CD4-positive, alpha-beta T cell treated with Interferon alpha-2 for 1 hour (primary cell): ENCODE results near the gene FOXO1.
A peak's percentile ranks its signal among the peaks of the same experiment; 100 is the strongest.

Experiments used
- DNase-seq, 2 donors: peaks; one replicate each; pipeline ENCODE4 v3.0.0-alpha.2; 2020 to 2022

Gene FOXO1

DNA sequence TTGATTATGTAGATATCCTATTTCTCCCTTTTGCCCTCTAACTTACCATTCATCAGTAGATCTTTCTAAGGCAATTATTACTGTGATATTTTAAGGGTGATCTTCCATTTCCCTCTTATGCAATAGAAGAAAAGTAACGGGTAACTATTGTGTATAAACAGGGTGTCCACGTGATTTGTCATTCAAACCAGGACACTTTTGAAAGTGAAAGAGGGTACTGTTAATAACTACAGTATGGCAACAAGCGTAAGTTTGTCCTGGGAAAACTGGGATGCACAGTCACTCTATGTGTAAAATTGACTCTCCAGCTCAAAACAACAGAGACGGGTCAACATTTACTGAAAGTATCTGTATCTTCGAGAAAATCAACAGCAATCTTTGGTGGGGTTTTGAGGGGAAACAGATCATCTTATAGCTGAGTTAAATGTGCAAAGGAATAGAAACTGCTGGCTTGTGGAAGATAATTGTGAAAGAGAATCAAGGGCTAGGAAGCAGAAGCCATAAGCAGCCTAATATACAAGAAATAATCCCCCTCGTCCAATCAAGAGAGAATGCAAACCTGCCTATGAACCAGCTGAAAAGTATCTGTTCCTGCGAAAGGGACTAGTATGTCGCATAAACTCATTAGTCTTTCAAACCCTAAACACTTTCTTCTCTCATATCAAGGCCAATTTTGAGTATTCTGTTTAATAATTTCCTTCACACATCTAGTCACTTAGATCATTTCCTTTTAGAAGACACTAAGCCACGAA, 126.7 kb downstream of the FOXO1 start:
- no peak for DNase-seq

DNA sequence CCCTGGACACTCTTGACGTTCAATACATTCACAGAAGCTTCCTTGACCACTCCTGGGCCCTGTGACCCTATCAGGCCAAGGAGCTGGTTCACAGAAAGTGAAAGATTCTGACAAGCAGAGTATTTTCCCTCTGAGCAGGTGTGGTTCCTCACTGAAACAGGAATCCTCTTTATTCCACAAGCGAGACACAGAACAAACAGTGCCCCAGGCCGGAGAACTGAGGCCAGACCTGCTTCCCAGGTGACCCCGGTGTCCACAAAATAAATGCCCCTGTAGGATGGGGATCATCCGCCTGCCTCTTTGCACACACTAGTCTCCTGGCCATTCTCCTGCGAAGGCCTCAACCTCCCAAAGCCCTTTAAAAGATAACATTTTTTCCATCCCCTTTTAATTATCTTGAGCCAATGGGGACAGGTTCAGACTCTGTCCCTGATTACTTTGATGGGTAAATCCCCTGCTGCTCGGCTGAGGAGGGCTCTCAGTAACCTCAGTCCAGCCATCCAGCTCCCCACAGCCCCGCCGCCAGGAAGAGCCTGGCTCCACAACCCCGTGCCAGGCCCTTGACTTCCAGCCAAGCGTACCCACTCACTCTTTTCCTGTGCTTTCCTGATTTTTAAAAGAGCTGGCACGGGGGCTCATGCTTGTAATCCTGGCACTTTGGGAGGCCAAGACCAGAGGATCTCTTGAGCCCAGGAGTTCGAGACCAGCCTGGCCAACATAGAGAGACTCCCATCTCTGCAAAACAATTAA, 129.1 kb downstream of the FOXO1 start:
- DNase-seq: no peak

DNA sequence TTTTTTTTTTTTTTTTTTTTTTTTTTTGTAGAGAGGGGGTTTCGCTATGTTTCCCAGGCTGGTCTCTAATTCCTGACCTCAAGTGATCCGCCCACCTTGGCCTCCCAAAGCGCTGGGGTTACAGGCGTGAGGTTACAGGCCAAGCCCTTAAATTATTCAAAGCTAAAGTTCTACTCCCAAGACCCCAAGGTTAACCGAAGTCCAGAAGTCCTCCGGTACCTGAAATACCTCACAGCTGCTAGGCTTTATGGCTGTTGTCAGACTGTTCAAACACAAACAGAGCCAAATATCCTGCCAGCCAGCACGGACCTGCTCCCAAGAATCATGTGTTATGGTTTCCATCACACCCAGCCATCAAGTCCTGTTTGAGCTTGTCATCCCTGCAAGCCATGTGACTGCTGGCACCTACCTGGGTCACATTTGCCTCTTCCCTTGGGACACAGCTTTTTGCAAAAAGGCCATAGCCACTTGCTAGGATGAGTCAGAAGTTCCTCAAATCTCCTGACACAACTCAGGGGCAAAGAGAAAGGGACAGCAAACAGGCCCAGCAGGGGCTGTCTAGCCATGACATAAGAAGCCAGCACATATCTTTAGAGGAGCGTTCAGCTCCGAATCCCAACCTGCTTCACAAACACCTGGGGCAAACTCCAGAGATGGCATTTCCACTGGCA, 129.9 kb downstream of the FOXO1 start:
- DNase-seq: no peak

DNA sequence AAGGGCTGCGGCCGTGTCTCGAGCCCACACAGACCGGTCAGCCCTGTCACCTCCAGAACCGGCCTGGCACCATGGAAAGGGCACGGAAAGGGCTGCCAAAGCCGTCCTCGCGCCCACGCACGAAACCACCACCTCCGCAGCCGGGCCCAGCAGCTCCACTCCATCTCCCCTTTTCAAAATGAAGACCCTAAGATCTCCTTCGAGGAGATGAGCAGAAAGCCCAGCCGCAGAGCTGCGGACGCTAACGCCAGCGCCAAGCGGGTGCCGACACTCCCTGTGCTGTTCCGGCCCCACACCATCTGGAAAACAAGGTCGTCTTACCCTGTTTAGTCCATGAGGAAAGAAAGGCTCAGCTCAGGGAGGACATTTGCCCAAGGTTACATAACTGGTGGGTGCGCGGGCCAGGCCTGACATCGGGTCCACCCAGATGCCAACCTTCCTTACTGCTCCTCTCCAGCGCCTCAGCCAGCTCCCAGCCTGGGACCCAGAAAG, 131.1 kb downstream of the FOXO1 start:
- no peak for DNase-seq

DNA sequence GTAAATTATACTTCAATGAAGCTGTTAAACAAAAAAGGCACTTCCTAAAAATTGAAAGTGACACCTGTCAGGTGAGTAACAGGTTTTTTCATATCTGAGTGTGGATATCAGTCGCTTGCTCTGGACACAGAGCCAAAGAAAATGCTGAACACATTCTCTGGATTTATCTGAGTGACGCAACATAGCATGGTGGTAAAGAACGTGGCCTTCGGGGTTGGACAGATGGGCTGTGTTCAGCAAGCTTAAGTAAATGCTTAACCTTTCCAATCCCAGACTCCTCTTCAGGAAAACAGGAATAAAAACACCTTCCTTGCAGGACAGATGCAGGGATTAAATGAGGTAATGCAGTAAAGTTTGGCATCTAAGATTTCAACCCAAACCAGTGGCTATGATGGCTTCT, 132.0 kb downstream of the FOXO1 start:
- DNase-seq: no peak

DNA sequence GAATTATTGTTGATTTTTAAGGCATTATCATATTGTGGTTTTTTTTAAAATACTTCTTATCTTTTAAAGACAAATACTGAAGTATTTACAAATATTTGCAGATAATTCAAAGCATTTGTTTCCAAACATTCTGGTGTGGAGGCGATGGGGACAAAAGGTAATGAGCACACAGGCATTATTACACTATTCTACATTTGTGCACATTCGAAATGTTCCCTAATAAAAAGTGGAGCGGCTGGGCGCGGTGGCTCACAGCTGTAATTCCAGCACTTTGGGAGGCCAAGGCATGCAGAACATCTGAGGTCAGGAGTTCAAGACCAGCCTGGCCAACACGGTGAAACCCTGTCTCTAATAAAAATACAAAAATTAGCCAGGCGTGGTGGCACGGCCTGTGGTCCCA, 133.4 kb downstream of the FOXO1 start:
- DNase-seq: no peak

DNA sequence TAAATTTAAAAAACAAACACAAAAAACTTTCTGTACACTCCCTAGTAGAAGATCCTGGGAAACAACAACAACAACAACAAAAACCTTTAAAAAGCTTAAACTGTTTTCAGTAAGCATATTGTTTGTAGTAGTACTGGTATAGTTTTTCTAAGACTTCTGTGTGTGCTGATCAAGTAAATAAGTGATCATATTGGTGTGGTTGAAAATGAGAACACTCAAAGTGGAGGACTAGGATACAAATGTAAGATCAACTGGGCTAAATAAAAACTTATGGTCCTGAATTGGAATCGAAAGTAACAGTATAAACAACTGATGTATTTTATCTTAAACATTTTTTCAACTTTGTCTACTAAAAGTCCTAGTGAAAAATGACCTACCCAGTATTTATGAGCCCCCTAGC, 135.5 kb downstream of the FOXO1 start:
- no peak for DNase-seq

DNA sequence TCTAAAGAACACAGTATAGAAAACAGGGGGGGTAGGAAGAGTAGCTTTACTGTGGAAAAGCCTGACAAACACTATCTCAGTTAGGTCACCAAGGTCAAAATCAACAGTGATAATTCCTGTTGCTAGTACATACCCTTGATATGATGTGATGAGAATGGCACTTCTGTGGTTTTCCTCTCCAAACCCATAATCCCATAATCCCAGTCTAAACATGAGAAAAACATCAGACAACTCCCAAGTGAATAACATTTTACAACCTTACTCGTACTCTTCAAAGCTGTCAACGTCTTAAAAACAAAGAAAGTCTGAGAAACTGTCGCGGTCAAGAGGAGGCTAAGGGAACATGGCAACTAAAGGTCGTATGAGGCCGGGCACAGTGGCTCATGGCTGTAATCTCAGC, 137.6 kb downstream of the FOXO1 start:
- no peak for DNase-seq

DNA sequence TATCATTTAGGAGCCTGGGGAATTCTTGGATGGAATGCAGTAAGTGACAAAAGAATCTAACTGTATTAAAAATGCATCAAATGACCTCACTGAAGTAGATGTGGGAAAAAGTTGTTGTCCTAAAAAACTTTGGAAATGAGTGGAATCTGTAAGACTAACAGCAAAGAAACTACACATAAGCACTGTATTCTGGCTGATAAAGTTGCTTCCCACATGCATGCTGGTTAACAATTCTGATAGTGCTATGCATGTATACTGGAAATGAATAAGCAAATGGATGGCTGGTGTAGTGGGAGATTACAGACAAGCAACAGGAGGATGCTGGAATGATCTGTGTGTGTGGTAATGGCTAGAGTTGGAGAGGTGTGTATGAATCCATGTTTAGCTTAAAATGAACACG, 138.5 kb downstream of the FOXO1 start:
- no peak for DNase-seq

DNA sequence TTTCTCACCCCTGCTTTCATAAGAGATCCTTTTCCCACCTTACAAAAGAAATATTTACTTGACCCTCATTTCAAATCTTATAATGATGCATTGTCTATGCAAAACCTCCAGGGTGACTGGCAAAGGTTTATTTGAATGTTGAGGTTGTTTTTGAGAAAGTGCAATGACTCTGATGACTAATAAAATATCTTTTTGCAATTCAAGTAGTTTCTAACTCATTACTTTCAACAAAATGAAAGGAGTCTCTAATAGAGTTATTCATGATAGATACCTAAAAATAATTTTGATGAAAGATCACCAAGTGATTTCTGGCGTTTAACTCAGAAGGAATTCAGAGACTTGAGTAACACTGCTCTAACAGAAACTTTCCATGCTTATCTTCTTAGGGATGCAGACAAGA, 144.2 kb downstream of the FOXO1 start:
- DNase-seq: no peak

DNA sequence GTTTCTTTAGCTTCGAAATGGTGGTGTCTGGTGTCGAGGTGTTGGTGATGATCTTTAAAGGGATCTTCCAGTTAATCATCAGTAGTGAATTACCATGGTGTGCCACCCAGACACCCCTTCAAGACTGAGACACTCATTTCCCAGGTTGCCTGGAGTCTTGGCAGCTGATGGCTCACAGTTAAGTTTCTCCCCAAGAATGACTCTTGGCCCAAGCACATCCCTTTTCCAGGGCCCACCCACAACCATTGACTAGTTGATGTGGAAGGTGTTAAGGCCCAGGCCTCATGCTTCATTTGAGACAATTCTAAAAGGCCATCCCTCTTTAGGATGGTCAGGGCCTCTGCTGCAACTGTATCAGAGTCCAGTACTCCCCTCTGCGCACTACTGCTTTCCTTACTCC, 145.5 kb downstream of the FOXO1 start:
- no peak for DNase-seq

DNA sequence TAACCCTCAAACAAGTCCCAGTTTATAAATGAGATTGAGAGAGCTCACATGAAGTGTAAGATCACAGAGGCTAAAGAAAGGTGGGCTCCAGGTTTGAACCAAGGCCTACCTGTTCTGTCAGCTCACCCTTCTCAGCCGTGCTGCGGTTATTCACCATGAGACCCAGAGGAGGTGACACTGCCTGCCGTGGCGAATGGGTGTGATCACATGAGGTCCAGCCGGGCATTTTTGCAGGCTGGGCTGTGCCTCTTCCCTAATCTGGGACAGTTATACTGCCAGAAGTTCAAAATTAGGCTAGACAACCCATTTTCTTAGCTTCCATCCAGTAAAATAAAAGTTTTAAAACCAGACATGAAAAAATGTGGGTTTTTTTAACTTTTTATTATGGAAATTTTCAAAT, 146.8 kb downstream of the FOXO1 start:
- DNase-seq: no peak

DNA sequence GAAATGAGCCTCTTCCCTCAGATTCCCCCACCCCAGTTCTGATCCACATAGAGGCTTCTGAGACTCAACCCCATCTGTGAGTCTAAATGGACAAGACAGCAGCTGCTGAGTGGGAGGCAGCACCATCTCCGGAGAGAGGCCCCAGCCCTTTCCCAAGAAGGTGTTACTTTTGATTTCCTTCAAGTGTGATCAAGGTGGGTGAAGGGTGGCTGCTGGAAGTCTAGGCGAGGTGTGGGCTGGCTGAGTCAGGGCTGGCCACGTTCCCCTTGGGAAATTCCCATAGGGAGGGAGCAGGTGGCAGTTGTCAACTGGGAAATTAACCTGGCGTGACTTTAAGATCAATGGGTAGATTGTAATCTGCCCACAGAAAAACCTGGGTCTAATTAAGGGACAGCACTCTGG, 148.0 kb downstream of the FOXO1 start:
- DNase-seq: peak; percentile 21 to 67

DNA sequence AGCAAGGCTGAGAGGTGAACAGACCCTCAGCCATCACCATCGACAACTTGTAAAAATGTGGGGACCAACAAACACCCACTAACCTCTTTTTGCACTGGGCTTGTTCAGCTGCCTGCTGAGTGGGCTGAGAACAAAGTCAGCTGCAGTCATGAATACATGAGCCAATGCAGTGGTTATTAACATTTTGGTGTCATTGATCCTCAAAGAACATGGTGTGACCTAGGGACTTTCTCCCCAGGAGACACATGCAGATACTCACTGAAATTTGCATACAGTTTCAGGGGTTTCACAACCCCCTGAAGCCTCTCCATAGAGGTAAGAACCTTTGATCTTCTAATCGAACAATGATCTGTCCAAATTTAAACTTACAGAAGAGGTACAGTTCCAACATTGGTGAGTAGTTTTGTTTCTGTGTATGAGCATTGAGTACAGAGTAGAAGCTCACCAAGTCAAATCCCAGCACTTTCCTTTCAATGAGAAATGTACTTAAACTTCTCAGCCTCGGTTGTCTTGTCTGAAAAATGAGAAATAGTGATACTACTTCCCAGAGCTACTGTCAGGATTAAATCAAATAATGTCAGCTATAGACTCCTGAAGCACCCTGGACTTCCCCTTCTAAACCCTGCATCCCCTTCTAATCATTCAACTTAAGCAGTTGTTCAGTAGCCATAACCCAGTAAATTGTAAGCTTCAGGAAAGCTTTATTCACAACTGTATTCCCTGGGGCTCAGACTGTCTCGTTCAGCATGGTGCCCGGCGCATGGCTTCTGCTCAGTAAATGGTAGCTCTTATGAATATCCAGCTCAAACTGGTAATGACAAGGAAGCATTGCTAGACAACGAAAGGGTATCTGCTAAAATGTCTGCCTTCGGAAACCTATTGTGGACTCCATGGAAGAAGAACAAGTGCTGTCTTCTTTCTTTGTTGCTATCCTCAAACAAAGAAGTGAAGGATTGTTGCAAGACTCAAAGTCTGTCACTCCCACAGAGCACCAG, 148.7 kb downstream of the FOXO1 start:
- DNase-seq: peak in 1 of 2 donors; percentile 7

DNA sequence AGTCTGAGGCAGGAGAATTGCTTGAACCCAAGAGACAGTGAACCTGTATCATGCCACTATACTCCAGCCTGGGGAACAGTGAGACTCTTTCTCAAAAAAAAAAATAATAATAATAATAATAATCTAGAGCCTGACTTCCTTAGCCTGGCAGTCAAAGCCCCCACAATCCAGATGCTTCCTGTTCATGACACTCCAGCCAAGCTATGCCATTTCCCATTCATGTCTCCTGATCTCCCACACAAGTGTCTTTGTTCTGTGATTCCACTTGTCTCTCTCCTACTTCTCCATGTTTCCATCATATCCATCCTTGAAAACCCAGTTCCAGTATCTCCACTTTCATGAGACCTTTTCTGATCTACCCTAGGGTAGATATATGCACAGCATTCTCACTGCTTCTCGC, 150.7 kb downstream of the FOXO1 start:
- DNase-seq: no peak

DNA sequence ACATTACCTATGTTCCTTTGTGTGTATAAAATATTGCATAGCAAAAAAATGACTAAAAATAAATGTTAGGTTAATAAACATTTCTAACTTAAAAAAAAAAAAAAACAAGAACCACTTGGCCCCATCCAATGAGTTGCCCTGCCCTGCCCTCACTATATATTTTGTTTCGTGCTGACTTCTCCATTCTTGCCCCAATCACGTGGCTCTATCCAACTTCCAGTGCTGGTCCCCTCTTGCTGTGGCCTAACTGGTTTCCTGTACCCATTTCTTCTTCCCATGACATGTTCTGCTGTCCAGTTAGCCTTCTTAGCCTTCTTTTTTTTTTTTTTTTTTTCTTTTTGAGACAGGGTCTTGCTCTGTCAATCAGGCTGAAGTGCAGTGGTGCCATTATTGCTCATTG, 151.6 kb downstream of the FOXO1 start:
- no peak for DNase-seq

DNA sequence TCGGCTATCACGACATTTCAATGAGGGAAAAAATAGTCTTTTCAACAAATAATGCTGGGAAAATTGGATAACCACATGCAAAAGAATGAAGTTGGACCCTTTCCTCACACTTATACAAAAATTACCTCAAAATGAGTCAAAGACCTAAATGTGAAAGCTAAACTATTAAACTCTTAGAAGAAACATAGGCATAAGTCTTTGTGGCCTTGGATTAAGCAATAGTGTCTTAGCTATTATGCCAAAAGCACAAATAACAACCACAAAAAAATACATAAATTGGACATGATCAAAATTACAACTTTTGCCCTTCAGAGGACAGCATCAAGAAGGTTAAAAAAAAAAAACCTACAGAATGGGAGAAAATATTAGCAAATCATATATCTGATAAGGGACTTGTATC, 156.6 kb downstream of the FOXO1 start:
- DNase-seq: no peak

DNA sequence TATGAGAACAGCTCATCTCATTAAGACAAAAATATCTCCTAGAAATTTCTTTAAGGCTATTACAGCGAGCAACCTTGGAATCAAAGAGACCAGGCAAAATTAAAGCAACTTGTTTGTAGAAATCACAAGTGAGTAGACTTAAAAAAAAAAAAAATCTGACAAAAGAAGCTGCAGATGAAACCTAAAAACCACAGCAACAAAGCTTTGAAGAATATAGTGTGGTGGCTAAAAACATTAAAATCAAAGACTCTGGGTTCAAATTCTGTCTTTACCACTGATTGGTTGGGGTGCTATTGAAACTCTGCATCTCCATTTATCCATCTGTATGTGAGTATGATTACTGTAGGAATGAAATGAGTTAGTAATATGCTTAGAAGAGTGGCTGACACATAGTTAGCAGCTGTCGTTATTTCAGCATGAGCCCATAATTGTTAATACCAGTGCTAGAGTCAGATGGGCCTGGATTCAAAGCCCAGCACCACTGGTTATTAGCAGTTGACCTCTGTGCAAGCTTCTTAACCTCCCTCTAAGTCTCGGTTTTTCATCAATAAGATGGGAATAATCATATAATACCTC, 157.6 kb downstream of the FOXO1 start:
- DNase-seq: peak in 1 of 2 donors; percentile 12

DNA sequence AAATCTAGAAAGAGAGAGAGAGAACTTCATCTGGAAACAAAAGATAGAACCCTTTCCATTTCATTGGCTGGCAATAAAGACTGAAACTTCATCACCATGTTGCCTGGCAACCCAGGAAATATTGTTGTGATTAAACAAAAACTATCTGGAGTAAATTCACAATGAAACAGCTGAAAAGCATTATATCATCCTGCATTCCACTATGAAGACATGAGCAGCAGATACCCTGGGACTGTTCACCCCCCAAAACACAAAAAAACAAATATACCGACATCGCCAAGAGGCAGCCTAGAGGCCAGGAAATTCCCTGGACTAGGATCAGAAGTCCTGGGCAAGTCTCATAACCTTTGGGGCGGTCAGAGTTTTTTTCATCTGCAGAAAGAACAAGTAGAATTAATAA, 158.3 kb downstream of the FOXO1 start:
- peak in 1 of 2 donors; percentile 31 for DNase-seq

DNA sequence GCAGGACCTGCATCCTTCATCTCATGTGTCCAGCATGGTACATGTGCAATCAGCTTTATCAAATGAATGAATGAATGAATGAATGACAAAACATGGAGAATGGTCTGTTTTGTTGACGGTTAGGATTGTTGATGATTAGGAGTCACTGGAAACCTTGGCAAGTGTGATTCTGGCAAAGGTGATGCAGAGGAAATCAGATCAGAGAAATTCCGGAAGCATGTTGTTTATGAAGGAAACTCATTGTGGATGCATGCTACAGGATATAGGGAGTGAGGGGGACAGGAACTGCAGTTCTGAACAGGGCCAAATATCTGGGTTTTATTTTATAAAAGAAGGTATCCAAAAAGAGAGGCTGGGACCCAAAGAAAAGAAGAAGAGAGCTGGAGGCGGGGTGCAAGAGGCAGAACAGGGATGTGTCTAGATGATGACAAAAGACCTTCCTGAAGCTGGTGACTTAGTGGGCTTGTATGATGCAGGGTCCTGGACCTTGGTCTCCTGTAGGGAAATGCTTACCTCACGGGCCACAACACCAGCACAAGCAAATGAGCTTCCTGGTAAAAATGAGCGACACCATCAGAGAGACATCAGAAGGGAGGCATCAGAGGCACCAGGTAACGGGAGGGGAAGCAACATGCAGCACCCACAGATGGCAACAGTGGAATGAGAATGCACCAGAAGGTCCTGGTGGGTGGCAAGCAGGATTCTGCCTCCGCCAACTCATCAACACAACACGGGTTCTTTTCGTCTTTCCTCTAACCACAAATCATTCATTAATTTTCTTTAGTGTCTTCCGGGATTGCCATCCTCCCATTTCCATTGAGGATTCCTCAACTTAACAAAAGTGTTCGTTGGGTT, 159.6 kb downstream of the FOXO1 start:
- DNase-seq: no peak
